ENCODE results near the gene ATOH8.

Gene ATOH8

DNA sequence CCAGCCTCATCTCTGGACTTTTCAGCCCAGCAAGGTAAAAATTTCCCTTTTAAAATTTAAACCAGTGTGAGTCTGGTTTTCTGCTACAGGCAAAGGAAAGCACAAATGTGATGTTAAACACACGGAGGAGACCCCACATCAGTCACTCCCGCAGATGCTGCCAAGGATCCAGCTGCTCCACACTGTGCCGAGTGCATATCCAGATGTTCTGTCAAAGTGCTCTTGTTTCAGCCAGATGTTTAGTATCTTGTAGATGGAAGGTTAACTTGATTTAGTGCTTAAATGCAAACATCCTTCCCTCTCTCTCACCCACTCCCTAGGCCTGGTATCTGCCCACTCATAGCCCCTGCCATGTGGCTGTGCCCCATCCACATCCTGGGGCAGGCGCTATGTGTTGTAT is 15.8 kb upstream of the ATOH8 start:
- no peak for DNase-seq

GRCh38 chr2:85740193-85740592 is 13.6 kb upstream of the ATOH8 start:
- no peak for DNase-seq

GRCh38 chr2:85741211-85741832 is 12.5 kb upstream of the ATOH8 start:
- DNase-seq = no peak

GRCh38 chr2:85741833-85742455 is 11.8 kb upstream of the ATOH8 start:
- no peak for DNase-seq

DNA sequence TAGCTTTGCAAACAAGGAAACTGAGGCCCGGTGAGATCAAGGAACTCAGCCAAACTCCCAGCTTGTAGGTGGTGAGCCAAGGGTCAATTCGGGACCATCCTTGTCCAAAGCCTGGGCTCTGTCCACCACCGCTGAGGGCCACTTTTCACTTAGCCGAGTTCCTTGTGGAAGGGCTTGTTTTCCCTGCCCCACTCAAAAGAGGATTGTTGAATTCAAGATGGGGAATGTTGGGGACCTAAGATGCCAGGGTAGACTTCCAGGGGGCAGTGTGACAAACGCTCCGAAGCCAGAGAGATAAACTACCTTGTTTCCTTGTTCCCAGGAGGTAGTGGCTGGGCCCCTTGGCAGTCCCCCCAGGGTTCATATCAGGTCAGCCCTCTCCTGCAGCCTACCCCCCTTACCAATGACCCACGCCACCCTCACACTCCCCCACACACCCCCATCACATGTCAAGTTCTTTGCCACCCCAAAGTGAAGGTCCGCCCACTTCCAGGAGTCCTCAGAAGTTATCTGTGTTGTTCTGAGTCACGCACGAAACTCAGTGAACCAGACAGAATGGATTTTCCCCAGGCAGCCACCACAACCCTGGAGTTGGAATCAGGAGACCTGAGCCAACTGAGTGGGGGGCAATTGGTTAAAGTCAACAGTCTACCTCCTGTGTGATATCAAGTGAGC is 10.3 kb upstream of the ATOH8 start:
- DNase-seq = no peak

GRCh38 chr2:85744055-85744454 is 9.7 kb upstream of the ATOH8 start:
- no peak for DNase-seq

GRCh38 chr2:85744741-85745601 is 8.8 kb upstream of the ATOH8 start:
- DNase-seq = no peak

- no peak for DNase-seq
Observed at GRCh38 chr2:85745619-85746018, 8.2 kb upstream of the ATOH8 start.

DNA sequence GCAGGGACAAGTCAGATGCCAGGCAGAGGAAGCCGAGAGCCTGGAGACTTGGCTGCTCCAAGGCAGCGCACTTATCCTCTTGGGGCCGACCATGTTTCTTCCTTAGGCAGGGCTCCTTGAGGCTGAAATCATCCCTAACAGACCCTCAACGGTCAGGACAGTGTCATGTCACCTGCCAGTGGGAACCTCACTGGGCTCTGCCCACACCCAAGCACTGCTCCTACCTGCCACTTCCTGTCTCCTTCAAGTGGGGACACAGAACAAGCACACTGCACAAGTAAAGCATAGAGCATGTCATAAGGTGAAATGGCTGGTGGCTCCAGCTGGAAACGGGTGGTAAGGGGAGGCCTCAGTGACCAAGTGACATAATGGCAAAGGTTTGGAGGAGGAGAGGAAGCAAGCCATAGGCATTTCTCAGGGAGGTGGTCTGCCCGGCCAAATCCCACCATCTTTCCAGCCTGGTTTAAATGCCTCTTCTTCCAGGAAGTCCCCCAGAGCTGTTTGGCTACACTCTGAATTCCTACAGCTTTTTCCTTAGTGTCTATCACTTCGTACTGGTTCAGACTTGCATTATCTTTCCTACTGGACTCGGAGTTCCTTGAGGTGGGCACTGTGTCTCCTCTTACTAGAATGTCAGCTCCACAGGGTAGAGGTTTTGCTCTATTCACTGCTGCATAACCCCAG is 7.3 kb upstream of the ATOH8 start:
- DNase-seq = no peak

GRCh38 chr2:85747441-85747840 is 6.3 kb upstream of the ATOH8 start:
- DNase-seq = no peak

DNA sequence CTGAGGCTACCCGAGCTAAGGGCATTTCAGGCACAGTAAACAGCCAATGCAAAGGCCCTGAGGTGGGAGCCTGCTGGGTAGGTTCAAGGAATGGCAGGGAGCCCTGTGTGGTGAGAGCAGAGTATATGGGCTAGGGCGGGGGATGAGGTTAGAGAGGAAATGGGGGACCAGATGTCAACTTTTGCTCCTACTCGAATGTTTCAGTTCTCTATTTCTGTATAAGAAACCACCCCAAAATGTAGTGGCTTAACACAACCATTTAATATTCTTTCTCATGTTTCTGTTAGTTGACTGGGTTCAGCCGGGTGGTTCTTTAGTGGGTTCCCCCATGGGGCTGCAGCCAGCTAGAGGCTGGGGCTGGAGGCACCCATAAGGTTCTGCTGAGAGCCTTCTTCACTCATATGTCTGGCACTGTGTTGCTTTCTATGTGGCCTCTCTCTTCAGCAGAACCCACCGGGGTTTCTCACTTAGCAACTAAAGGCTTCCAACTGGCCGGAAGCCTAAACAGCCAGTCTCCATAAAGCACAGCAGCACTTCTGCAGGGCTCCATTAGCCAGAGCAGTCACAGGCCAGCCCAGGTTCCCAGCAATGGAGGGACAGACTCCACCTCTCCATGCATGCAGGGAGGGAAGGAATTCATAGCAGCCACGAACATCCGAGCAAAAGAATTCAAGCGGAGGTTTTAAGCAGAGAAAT is 5.6 kb upstream of the ATOH8 start:
- DNase-seq = no peak

DNA sequence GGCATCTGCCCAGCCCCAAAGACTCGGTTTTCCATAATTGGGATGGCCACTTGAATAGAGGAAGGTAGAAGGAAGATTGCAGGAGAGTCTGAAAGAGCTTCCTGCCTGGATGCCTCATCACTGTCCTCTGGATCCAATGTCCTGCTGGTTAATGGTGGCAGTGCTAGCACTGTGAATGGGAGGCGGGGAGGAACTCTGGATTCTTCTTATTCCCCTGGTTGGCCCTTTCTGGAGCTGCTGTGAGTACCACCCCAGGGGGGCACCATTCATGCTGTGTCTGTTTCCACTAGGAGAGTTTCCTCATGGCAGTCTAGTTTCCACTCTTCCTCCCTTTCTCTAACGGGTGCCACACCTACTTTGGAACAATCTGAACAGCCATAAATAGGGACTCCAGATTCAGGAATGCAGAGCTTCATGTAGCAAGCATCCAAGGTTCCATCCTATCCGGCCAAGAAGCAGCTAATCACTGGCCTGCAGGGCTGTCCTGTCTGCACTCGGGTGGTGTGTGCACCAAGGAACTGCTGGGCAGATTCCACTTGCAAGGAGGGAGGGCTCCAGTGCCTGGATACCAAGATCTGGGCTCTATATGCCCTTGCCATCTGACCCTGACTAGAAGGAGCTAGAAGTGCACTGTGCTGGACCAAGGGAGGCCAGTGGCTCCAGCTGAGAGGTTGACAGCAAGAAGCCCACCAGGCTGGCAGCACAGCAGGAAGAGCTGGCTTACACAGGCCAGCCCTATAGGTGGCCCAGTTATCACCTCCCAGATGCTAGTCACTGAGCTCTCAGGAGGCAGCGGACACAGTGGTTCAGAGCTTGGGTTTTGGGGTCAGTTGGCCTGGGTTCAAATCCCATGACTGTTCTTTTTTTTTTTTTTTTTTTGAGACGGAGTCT is 4.6 kb upstream of the ATOH8 start:
- no peak for DNase-seq

DNA sequence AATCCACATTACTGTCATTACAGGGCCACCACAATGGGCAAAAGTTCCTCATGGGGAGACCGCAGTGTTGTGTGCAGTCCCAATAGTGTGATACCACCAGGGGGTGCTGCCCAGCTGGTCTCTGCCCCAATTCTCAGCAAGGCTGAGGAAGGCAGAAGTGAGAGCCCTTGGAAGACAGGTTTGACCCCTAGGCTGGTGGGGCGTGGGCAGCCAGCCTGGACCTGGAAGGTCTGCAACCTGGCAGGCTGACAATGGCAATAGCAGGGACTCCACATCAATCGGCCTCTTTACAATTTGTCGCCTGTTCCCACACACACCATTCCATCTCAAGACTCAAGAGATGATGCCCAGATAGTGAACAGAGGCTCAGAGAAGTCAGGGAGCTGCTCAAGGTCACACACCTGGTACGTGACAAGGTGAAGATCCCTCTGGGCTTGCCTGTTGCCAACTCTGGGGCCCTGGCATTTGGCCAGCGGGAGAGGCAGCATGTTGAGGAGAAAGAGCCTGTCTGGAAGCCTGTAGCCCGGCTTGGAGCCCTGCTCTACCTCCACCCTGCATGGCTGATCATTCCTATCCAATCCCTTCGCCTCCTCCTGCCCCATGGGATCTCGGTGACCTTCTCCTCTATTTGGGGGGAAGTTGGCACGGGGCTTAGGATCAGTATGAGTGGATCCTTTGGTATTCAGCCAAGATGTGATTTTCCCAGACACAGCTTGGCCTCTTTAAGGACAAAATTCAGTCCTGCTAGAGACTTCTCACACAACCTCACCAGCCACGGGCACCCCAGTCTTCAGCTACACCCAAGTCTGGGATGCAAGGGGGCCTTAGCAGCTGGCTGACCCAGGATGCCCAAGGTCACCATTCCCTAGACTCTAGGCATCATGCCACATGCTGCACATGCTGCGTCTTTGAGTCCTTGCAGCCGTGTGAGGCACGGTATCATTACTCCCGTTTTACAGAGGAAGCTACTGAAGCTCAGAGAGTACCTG is 2.9 kb upstream of the ATOH8 start:
- no peak for DNase-seq

DNA sequence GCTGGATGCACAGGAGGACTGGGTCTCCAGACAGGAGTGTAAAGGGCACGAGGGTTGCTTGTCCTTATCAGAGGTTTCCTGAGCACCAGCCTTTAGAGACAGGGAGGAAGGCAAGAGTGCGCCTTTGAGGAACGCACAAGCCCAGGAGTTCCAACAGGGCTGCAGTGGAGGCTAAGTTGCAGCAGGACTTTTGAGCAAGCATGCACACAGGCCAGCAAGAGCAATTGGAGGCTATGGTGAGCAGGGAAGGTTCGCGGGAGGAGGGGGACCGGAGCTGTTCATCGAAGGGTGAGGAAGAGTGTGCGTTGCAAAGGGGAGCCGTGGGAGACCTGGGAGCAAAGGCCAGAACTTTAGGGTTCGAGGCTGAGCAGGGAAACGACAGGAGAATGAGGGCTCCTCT is 2.2 kb upstream of the ATOH8 start:
- DNase-seq = no peak

DNA sequence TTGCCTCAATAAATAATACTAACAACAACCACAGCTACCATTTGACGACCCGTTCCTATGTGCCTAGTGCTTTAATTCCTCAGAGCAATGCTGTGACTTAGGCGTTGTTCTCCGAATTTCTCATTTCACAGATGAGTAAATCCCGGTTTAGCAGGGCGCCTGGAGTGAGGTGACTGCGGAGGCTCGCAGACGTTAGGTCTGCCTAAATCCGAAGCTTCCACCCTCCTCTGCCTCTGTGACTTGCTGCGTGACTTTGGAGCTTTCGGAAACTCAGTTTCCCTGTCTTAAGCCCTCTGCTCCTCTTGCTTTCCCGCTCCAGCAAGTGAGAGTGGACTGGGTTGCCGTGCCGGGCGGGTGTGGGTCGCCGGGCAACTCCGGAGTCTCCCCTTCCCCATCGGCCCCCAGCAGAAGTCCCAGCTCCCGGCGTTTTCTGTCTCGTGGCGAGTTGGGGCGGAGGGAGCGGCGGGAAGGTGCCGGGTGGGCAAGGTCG is 711 bp upstream of the ATOH8 start:
- DNase-seq = no peak

DNA sequence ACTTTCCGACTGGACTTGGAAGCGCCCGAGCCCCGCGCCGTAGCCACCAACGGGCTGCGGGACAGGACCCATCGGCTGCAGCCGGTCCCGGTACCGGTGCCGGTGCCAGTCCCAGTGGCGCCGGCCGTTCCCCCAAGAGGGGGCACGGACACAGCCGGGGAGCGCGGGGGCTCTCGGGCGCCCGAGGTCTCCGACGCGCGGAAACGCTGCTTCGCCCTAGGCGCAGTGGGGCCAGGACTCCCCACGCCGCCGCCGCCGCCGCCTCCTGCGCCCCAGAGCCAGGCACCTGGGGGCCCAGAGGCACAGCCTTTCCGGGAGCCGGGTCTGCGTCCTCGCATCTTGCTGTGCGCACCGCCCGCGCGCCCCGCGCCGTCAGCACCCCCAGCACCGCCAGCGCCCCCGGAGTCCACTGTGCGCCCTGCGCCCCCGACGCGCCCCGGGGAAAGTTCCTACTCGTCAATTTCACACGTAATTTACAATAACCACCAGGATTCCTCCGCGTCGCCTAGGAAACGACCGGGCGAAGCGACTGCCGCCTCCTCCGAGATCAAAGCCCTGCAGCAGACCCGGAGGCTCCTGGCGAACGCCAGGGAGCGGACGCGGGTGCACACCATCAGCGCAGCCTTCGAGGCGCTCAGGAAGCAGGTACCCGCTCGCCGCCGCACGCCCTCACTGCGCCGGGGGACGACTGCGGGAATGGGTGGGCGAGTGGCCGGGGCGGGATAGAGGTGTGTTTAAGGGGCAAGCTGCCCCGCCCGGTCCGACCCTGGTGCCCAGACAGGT is 713 bp downstream of the ATOH8 start:
- no peak for DNase-seq

DNA sequence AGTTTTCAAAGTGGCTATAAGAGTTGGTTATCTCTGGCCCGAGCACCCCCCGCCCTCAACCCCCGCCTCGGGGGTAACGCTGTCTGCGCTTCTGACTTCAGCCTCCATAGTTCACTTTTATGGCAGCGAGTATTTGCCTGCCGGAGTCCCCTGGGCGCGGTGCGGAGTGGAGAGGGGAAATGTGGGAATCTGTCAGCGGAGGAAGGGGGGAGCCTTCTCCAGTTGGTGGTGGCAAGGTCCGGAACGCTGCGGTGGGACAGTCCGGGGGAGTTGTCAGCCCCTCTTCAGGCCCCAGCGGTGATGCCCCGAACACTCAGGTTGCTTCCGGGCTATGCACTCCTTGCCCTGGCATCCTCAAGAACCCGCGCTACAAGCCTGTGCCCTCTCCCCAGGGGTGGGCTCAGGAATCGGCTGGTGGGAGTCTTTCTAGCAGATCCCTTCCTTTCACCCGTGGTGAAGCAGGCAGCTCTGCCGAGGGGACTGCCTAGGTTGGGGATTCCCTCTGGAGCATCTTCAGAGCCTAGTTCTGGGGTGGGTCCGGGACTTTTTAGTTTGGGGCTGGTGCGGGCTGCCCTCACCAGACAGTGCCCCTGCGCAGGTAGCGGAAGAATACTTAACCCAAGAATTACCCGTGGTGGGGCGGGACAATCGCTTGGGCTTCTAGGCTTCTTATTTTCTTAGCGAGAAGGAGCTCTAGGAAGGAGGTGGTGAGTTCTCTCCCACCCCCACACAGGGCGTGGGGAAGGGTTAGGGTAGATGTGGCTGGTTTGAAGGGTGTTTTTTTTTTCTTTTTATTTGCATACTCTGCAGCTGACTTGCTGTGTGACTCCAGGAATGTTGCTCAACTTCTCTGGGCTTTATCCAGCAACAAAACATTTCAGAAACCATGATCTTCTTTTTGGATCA is 1.6 kb downstream of the ATOH8 start:
- no peak for DNase-seq

DNA sequence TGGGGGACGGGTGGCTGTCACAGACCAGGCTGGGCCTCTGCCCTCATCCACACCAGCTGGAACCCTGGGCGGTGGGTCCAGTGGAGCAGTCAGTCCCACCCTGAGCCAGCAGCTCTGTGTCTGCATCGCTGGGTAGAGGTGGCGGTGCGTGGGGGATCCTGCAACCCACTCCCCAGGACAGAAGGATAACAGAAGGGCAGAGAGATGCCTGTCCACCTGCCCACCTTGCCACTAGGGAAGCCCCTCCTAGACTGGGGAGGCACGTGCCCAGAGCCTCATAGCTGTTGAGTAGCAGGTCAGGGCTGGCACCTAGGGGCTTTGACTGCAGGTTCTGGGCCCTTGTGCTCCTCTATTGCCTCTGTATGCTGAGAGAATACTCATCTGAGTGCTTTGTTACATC is 2.4 kb downstream of the ATOH8 start:
- no peak for DNase-seq
